Measurements from ENCODE around the gene UNC5C.
A peak's percentile ranks its signal among the peaks of the same experiment; 100 is the strongest.

UNC5C gene

GRCh38 chr4:95517576-95518345, 31.0 kb downstream of the UNC5C start:
- DNase-seq = no peak

GRCh38 chr4:95516528-95517017, 32.2 kb downstream of the UNC5C start:
- no peak for DNase-seq

- DNase-seq = no peak
Measured at GRCh38 chr4:95515589-95515988, 33.2 kb downstream of the UNC5C start.

GRCh38 chr4:95513022-95513421, 35.8 kb downstream of the UNC5C start:
- DNase-seq = no peak

GRCh38 chr4:95511477-95511876, 37.3 kb downstream of the UNC5C start:
- no peak for DNase-seq

- DNase-seq = no peak
Measured at GRCh38 chr4:95510877-95511276, 37.9 kb downstream of the UNC5C start.

- peak; percentile 17 for DNase-seq
Measured at GRCh38 chr4:95510145-95510544, 38.6 kb downstream of the UNC5C start.

GRCh38 chr4:95508421-95508820, 40.4 kb downstream of the UNC5C start:
- no peak for DNase-seq

- no peak for DNase-seq
Measured at GRCh38 chr4:95507561-95507960, 41.2 kb downstream of the UNC5C start.

- no peak for DNase-seq
Measured at GRCh38 chr4:95507147-95507546, 41.6 kb downstream of the UNC5C start.

GRCh38 chr4:95506264-95506663, 42.5 kb downstream of the UNC5C start:
- DNase-seq = no peak

- no peak for DNase-seq
Measured at GRCh38 chr4:95505799-95506198, 43.0 kb downstream of the UNC5C start.

GRCh38 chr4:95505151-95505550, 43.6 kb downstream of the UNC5C start:
- DNase-seq = no peak

- no peak for DNase-seq
Measured at GRCh38 chr4:95504501-95504900, 44.3 kb downstream of the UNC5C start.

GRCh38 chr4:95500361-95500760, 48.4 kb downstream of the UNC5C start:
- no peak for DNase-seq

- no peak for DNase-seq
Measured at GRCh38 chr4:95499291-95499696, 49.5 kb downstream of the UNC5C start.

- no peak for DNase-seq
Measured at GRCh38 chr4:95494186-95494585, 54.6 kb downstream of the UNC5C start.

- DNase-seq = no peak
Measured at GRCh38 chr4:95478679-95479078, 70.1 kb downstream of the UNC5C start.

- no peak for DNase-seq
Measured at GRCh38 chr4:95476121-95476520, 72.7 kb downstream of the UNC5C start.

- no peak for DNase-seq
Measured at GRCh38 chr4:95472534-95472933, 76.2 kb downstream of the UNC5C start.

GRCh38 chr4:95470622-95471021, 78.2 kb downstream of the UNC5C start:
- DNase-seq = no peak

- no peak for DNase-seq
Measured at GRCh38 chr4:95469617-95470016, 79.2 kb downstream of the UNC5C start.

GRCh38 chr4:95466791-95467190, 82.0 kb downstream of the UNC5C start:
- DNase-seq = no peak

- DNase-seq = no peak
Measured at GRCh38 chr4:95465010-95465409, 83.8 kb downstream of the UNC5C start.

- DNase-seq = no peak
Measured at GRCh38 chr4:95462921-95463320, 85.9 kb downstream of the UNC5C start.
